K562 (cell line): ENCODE measurements around the gene NDUFB7. TPM values are rescaled to one million over a fixed set of nuclear protein-coding genes. Genes with fewer than 3 reads are reported as not detected.
A peak's percentile ranks its signal among the peaks of the same experiment; 100 is the strongest.

Source experiments
- ATAC-seq: fragments of 200-7000 bp; cut with Tn5 transposase; 3 replicates; pipeline ENCODE4 v1.9.1; 2020; ENCODE audit warnings: moderate library complexity
- BruUV-seq: library from RNA; stranded (reverse); fragments of 400-500 nt; replicated peaks from 2 replicates; lab custom pipeline; 2021; lab: Mats Ljungman, UMichigan
- CTCF ChIA-PET: fragments of 300-600 bp; formaldehyde crosslinking; extraction: SDS; loops from one replicate; lab custom pipeline; 2021; ENCODE audit warnings: low intra/inter-chr PET ratio; lab: Yijun Ruan, JAX
- POLR2A ChIA-PET: fragments of 300-600, 350-650 bp; sonication (Branson Sonifier 250); formaldehyde crosslinking; extraction: SDS; loops from one replicate; lab custom pipeline; 2021; ENCODE audit warnings: antibody characterized with exemption, inconsistent platforms; lab: Yijun Ruan, JAX
- DNase-seq, 4 experiments: peaks; one replicate each; pipeline versions ENCODE4 v3.0.0 to v3.0.0-alpha.2; 2011 to 2018; ENCODE audit warnings: low spot score in 3 of 4, mixed read lengths in 3 of 4; ENCODE audit errors: extremely low read depth in 1 of 4
- FAIRE-seq: peaks from 2 replicates; lab custom pipeline; 2011; peaks lifted over from hg19 to GRCh38; lab: Jason Lieb, UNC
- H2AFZ ChIP-seq: 2 replicates; pipeline ENCODE4 v1.6.0; 2011; ENCODE audit warnings: low read depth, low read length, control low read depth, inconsistent platforms
- H3K27ac ChIP-seq: fragments of 200-600 bp; 3 replicates; pipeline ENCODE4 v1.8.0; 2011; ENCODE audit warnings: low read depth, mild to moderate bottlenecking, control low read depth, inconsistent platforms, low read length, moderate library complexity, mixed read lengths; ENCODE audit errors: extremely low read depth
- H3K27me3 ChIP-seq, 2 experiments: fragments of 300-600 bp in 1 of 2; 2 replicates in 1 of 2; 3 replicates in 1 of 2; pipeline versions ENCODE4 v1.6.0 to v1.8.0; 2011; ENCODE audit warnings: inconsistent platforms in 2 of 2, low read length in 2 of 2, mild to moderate bottlenecking in 1 of 2, mixed read lengths in 1 of 2, moderate library complexity in 1 of 2; ENCODE audit not compliant: control insufficient read depth in 2 of 2, insufficient read depth in 2 of 2
- H3K36me3 ChIP-seq: fragments of 300-600 bp; 3 replicates; pipeline ENCODE4 v1.8.0; 2011; ENCODE audit warnings: mild to moderate bottlenecking, low read length, inconsistent platforms; ENCODE audit not compliant: control insufficient read depth, insufficient read depth
- H3K4me1 ChIP-seq, 2 experiments: fragments of 200-600 bp in 1 of 2; replicated peaks in 1 of 2; 2 replicates in 1 of 2; 3 replicates in 1 of 2; pipeline versions ENCODE4 v1.5.1 to v1.8.0; 2011; ENCODE audit warnings: inconsistent platforms in 2 of 2, low read length in 2 of 2, mild to moderate bottlenecking in 1 of 2, mixed read lengths in 1 of 2, moderate library complexity in 1 of 2; ENCODE audit not compliant: control insufficient read depth in 2 of 2, insufficient read depth in 2 of 2
- H3K4me2 ChIP-seq: 2 replicates; pipeline ENCODE4 v1.6.1; 2011; ENCODE audit warnings: low read length, control low read depth, inconsistent platforms, mixed read lengths; ENCODE audit not compliant: insufficient read depth
- H3K4me3 ChIP-seq: fragments of 200-600 bp; sonication (generic), shearing (Covaris generic); 2 replicates; pipeline ENCODE4 v1.5.1; 2016; ENCODE audit warnings: control low read depth, inconsistent platforms
- H3K79me2 ChIP-seq: fragments of 200-600 bp; 3 replicates; pipeline ENCODE4 v1.8.0; 2011; ENCODE audit warnings: low read length, inconsistent platforms; ENCODE audit not compliant: control insufficient read depth, insufficient read depth
- H3K9ac ChIP-seq, 2 experiments: 2 replicates each; pipeline versions ENCODE4 v1.6.0 to v1.6.1; 2011; ENCODE audit warnings: low read depth in 2 of 2, low read length in 2 of 2, control low read depth in 1 of 2, inconsistent platforms in 1 of 2, mild to moderate bottlenecking in 1 of 2, mixed read lengths in 1 of 2; ENCODE audit not compliant: insufficient read depth in 1 of 2
- H3K9me1 ChIP-seq: one replicate; pipeline ENCODE4 v1.6.0; 2011; ENCODE audit warnings: inconsistent platforms, mild to moderate bottlenecking, low read length, moderate library complexity; ENCODE audit not compliant: control insufficient read depth, insufficient read depth
- H3K9me3 ChIP-seq: replicated peaks from 2 replicates; pipeline ENCODE4 v1.5.1; 2011; ENCODE audit warnings: low read depth, low read length, inconsistent platforms; ENCODE audit not compliant: control insufficient read depth, insufficient read depth
- H4K20me1 ChIP-seq: replicated peaks from 2 replicates; pipeline ENCODE4 v1.6.1; 2011; ENCODE audit warnings: low read length, inconsistent platforms, mixed read lengths; ENCODE audit not compliant: control insufficient read depth, insufficient read depth
- CBX5 ChIP-seq: IDR thresholded peaks from 2 replicates; pipeline ENCODE4 v1.6.1; 2014; ENCODE audit warnings: low read depth, borderline replicate concordance
- E2F3 ChIP-seq: fragments of 250-450 bp; sonication (Bioruptor Pico); IDR thresholded peaks from 2 replicates; pipeline ENCODE4 v1.4.0; 2020; ENCODE audit warnings: mild to moderate bottlenecking
- FOXK1 ChIP-seq: sonication (generic); formaldehyde crosslinking; IDR thresholded peaks from 2 replicates; pipeline ENCODE4 v1.8.0; 2022; ENCODE audit warnings: missing genetic modification reagents, mild to moderate bottlenecking, borderline replicate concordance
- HDAC1 ChIP-seq, 2 experiments: fragments of 450-650 bp; IDR thresholded peaks; 2 replicates each; pipeline ENCODE4 v1.6.1; 2016 to 2017; ENCODE audit warnings: inconsistent platforms in 1 of 2, mild to moderate bottlenecking in 1 of 2, moderate library complexity in 1 of 2
- NR2C1 ChIP-seq, 2 experiments: fragments of 450-650 bp; IDR thresholded peaks; 2 replicates each; pipeline ENCODE4 v1.6.1; 2017; ENCODE audit warnings: mild to moderate bottlenecking in 2 of 2, antibody characterized with exemption in 1 of 2, inconsistent platforms in 1 of 2, missing compliant biosample characterization in 1 of 2, missing genetic modification characterization in 1 of 2
- OTX1 ChIP-seq: fragments of 450-650 bp; formaldehyde crosslinking; IDR thresholded peaks from 2 replicates; pipeline ENCODE4 v1.4.0; 2022; ENCODE audit warnings: mild to moderate bottlenecking
- PPARD ChIP-seq: fragments of 250-450 bp; sonication (Bioruptor Pico); IDR thresholded peaks from 2 replicates; pipeline ENCODE4 v1.8.0; 2022; ENCODE audit warnings: inconsistent platforms, mild to moderate bottlenecking, moderate library complexity
- PTRF ChIP-seq: fragments of 450-650 bp; IDR thresholded peaks from 2 replicates; pipeline ENCODE4 v1.6.1; 2016; ENCODE audit warnings: mild to moderate bottlenecking, missing genetic modification characterization, missing compliant biosample characterization
- PYGO2 ChIP-seq: fragments of 450-650 bp; IDR thresholded peaks from 2 replicates; pipeline ENCODE4 v1.6.1; 2016; ENCODE audit warnings: mild to moderate bottlenecking, missing genetic modification characterization, moderate library complexity, missing compliant biosample characterization
- RB1 ChIP-seq: fragments of 450-650 bp; IDR thresholded peaks from 2 replicates; pipeline ENCODE4 v1.6.1; 2017; ENCODE audit warnings: low read depth, mild to moderate bottlenecking
- RBM14 ChIP-seq: fragments of 200-400 bp; formaldehyde crosslinking; IDR thresholded peaks from 2 replicates; pipeline ENCODE4 v1.6.1; 2018; ENCODE audit warnings: low read depth, mild to moderate bottlenecking, low read length, moderate library complexity, borderline replicate concordance; ENCODE audit not compliant: insufficient read depth
- TAL1 ChIP-seq: fragments of 450-650 bp; IDR thresholded peaks from 2 replicates; pipeline ENCODE4 v1.6.1; 2016; ENCODE audit warnings: mild to moderate bottlenecking
- ZBTB7A ChIP-seq: IDR thresholded peaks from 2 replicates; pipeline ENCODE4 v1.6.1; 2011; ENCODE audit warnings: low read depth, mild to moderate bottlenecking, low read length, moderate library complexity, borderline replicate concordance; ENCODE audit not compliant: control insufficient read depth
- ZNF133 ChIP-seq: fragments of 250-450 bp; sonication (Bioruptor Pico); IDR thresholded peaks from 2 replicates; pipeline ENCODE4 v1.4.0; 2020; ENCODE audit warnings: mild to moderate bottlenecking
- ZNF695 ChIP-seq: fragments of 450-650 bp; formaldehyde crosslinking; IDR thresholded peaks from 2 replicates; pipeline ENCODE4 v1.4.0; 2020; ENCODE audit warnings: mild to moderate bottlenecking, moderate library complexity
- WGBS: fragments of 100-300 bp; shearing (Covaris generic); methylation state at CpG from one replicate; pipeline ENCODE4 v1.1.6; 2016; ENCODE audit warnings: low coverage, mixed read lengths; ENCODE audit not compliant: insufficient coverage; ENCODE audit errors: missing lambda C conversion rate; 5-methylcytosine and 5-hydroxymethylcytosine counted together
- in situ Hi-C: fragments of 300-500 bp; cut with MboI; formaldehyde crosslinking; loops from 4 replicates; pipeline ENCODE4 v1.15.0; 2018; ENCODE audit warnings: inconsistent platforms, mixed read lengths
- intact Hi-C: fragments of 100-400 bp; cut with micrococcal nuclease; formaldehyde crosslinking; loops from 2 replicates; pipeline ENCODE4 v1.14.2; 2022
- polyA plus RNA-seq, 8 experiments: library from polyadenylated mRNA; depleted of rRNA in 4 of 8; stranded (reverse) in 5 of 8; unstranded in 3 of 8; fragments of >200 nt; fragmentation: Nextera tagmentation in 2 of 8; fragmentation: Illumina TruSeq in 1 of 8; extraction: Ambion mirVana in 2 of 8; extraction: Trizol in 1 of 8; gene quantifications; 2 replicates each; pipeline versions ENCODE4 v1.2.1 to v1.2.3, GENCODE V29; 2011 to 2014; ENCODE audit warnings: inconsistent platforms in 1 of 8, missing spikeins in 1 of 8
- total RNA-seq, 7 experiments: library from RNA; depleted of rRNA in 6 of 7; stranded (reverse); fragments of >200 nt in 6 of 7; fragmentation: Illumina TruSeq in 2 of 7; extraction: Trizol in 2 of 7; gene quantifications; 2 replicates each; pipeline versions ENCODE4 v1.2.1 to v1.2.3, GENCODE V29; 2011 to 2021; ENCODE audit warnings: low replicate concordance in 1 of 7
- TF ChIP-seq, protein P1 (sequence below): sonication (generic); formaldehyde crosslinking; IDR thresholded peaks from 2 replicates; pipeline ENCODE4 v1.8.1; 2023; ENCODE audit warnings: mild to moderate bottlenecking, missing genetic modification reagents
- TF ChIP-seq, protein P2 (sequence below): fragments of 250-450 bp; sonication (Bioruptor Pico); IDR thresholded peaks from 2 replicates; pipeline ENCODE4 v1.5.1; 2021; ENCODE audit warnings: mild to moderate bottlenecking

Gene NDUFB7
- total and polyA plus RNA-seq, 9 of the 15 experiments (the other 6 are each of a cell fraction or from before 2014, with no cell fraction given): 14.9 to 842 (median 137) TPM

GRCh38 chr19:14536926-14537692 is 34.8 kb downstream of the NDUFB7 start:
- POLR2A ChIA-PET: interaction anchor here (0.5 to 2.9 kb wide), 6 partner anchors 10 to 21 kb away, joined by 3 to 9 read pairs (median 4); partner anchors contain the start of gene DNAJB1
- Histone ChIP-seq H3K36me3 (peaks cover 23% of the 10 kb centered on the region; the same call in 2 of the 3 replicates), H2AFZ (peak overlapping the region; percentile 80), H3K79me2 (peaks cover 76% of the 10 kb centered on the region), H3K9me1 (no peaks in the 10 kb centered on the region), H3K9ac (peak overlapping the region; percentile 46 to 80; a peak in 3 of 4 replicates), H3K9me3 (no peaks in the 10 kb centered on the region), H3K4me2 (peak overlapping the region; percentile 87), H3K27me3 (no peaks in the 10 kb centered on the region), H4K20me1 (peaks cover 9% of the 10 kb centered on the region; the same call in 1 of the 2 replicates), H3K4me1 (peaks cover 23 to 38% of the 10 kb centered on the region in 2 experiments; a peak in 4 of 5 replicates), H3K4me3 (peak overlapping the region; percentile 45), H3K27ac (peak overlapping the region; percentile 77)
- BruUV-seq: no TSS peak
- DNase-seq (peak; percentile 93 to 97 (median 96)), ATAC-seq (peak; percentile 93), FAIRE-seq (peak; percentile 99)
- CTCF ChIA-PET: interaction anchor here (0.5 to 0.7 kb wide), 3 partner anchors 18 to 20 kb away, joined by 3 to 7 read pairs (median 3); partner anchors contain the start of gene DNAJB1
- intact Hi-C loops: loop anchor here (2.0 kb wide), 1 partner anchor 14 kb away; no protein-coding TSS in a partner anchor
- in situ Hi-C loops: no loop called here
- WGBS: 0% methylated on average over 6 of the region's 24 CpGs
- no peak for TF ChIP-seq PYGO2
- TF ChIP-seq TAL1: peak; percentile 77
- peak; percentile 24; the same call in 1 of the 2 replicates for TF ChIP-seq ZBTB7A
- no peak for TF ChIP-seq E2F3 (CRISPR knock-in tag)
- no peak for TF ChIP-seq OTX1 (CRISPR knock-in tag)
- TF ChIP-seq, protein P1, sequence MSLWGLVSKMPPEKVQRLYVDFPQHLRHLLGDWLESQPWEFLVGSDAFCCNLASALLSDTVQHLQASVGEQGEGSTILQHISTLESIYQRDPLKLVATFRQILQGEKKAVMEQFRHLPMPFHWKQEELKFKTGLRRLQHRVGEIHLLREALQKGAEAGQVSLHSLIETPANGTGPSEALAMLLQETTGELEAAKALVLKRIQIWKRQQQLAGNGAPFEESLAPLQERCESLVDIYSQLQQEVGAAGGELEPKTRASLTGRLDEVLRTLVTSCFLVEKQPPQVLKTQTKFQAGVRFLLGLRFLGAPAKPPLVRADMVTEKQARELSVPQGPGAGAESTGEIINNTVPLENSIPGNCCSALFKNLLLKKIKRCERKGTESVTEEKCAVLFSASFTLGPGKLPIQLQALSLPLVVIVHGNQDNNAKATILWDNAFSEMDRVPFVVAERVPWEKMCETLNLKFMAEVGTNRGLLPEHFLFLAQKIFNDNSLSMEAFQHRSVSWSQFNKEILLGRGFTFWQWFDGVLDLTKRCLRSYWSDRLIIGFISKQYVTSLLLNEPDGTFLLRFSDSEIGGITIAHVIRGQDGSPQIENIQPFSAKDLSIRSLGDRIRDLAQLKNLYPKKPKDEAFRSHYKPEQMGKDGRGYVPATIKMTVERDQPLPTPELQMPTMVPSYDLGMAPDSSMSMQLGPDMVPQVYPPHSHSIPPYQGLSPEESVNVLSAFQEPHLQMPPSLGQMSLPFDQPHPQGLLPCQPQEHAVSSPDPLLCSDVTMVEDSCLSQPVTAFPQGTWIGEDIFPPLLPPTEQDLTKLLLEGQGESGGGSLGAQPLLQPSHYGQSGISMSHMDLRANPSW (CRISPR knock-in tag): no peak
- TF ChIP-seq RB1: peak; percentile 37; the same call in 1 of the 2 replicates
- no peak for TF ChIP-seq NR2C1 (IDR thresholded peaks at IDR 0.05)
- no peak for TF ChIP-seq NR2C1 (tag; IDR thresholded peaks at IDR 0.05)
- TF ChIP-seq ZNF695 (CRISPR knock-in tag): no peak
- TF ChIP-seq CBX5: no peak
- peak in 1 of 2 experiments; percentile 16; a peak in 1 of 4 replicates for TF ChIP-seq HDAC1 (IDR thresholded peaks at IDR 0.05)
- no peak for TF ChIP-seq PPARD (CRISPR knock-in tag)
- TF ChIP-seq, protein P2, sequence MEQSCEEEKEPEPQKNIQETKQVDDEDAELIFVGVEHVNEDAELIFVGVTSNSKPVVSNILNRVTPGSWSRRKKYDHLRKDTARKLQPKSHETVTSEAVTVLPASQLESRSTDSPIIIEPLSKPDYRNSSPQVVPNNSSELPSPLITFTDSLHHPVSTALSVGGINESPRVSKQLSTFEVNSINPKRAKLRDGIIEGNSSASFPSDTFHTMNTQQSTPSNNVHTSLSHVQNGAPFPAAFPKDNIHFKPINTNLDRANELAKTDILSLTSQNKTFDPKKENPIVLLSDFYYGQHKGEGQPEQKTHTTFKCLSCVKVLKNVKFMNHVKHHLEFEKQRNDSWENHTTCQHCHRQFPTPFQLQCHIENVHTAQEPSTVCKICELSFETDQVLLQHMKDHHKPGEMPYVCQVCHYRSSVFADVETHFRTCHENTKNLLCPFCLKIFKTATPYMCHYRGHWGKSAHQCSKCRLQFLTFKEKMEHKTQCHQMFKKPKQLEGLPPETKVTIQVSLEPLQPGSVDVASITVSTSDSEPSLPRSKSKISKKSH (CRISPR knock-in tag): no peak
- no peak for TF ChIP-seq ZNF133
- TF ChIP-seq PTRF: no peak
- TF ChIP-seq RBM14: no peak
- no peak for TF ChIP-seq FOXK1 (CRISPR knock-in tag)
